Hematopoietic multipotent progenitor cell treated with erythropoietin and hydrocortisone succinate and interleukin-3 and kit ligand, for 6 days (in vitro differentiated cells): ENCODE measurements around the gene HDAC10.

Source experiments
- DNase-seq: peaks from one replicate; pipeline ENCODE4 v3.0.0-alpha.2; 2015

HDAC10 gene

GRCh38 chr22:50269573-50269969 lies 18.5 kb upstream of the HDAC10 start:
- no peak for DNase-seq

GRCh38 chr22:50268655-50269113 lies 17.6 kb upstream of the HDAC10 start:
- DNase-seq, result no peak

- peak; percentile 65 for DNase-seq
Measured at GRCh38 chr22:50267591-50268390, 16.7 kb upstream of the HDAC10 start.

GRCh38 chr22:50266994-50267393 lies 15.9 kb upstream of the HDAC10 start:
- no peak for DNase-seq

- no peak for DNase-seq
Measured at GRCh38 chr22:50264946-50265669, 14.0 kb upstream of the HDAC10 start.

GRCh38 chr22:50264104-50264745 lies 13.2 kb upstream of the HDAC10 start:
- DNase-seq, result no peak

- no peak for DNase-seq
Measured at GRCh38 chr22:50262973-50263617, 12.0 kb upstream of the HDAC10 start.

- DNase-seq, result peak; percentile 63
Measured at GRCh38 chr22:50262460-50262911, 11.4 kb upstream of the HDAC10 start.

- DNase-seq, result no peak
Measured at GRCh38 chr22:50261615-50262459, 10.8 kb upstream of the HDAC10 start, which contains the start of gene MAPK12. MAPK12 (minus strand) TSS chr22:50261683; CDS start chr22:50261509, 174 bp downstream.

GRCh38 chr22:50260801-50261614 lies 9.9 kb upstream of the HDAC10 start:
- DNase-seq, result peak; percentile 66

- peak; percentile 51 for DNase-seq
Measured at GRCh38 chr22:50260434-50260800, 9.4 kb upstream of the HDAC10 start.

GRCh38 chr22:50259302-50259701 lies 8.2 kb upstream of the HDAC10 start:
- DNase-seq, result no peak

- DNase-seq, result no peak
Measured at GRCh38 chr22:50258361-50259292, 7.6 kb upstream of the HDAC10 start.

- no peak for DNase-seq
Measured at GRCh38 chr22:50257451-50258360, 6.6 kb upstream of the HDAC10 start.

GRCh38 chr22:50257041-50257440 lies 6.0 kb upstream of the HDAC10 start:
- DNase-seq, result no peak

- no peak for DNase-seq
Measured at GRCh38 chr22:50256258-50256862, 5.3 kb upstream of the HDAC10 start.

GRCh38 chr22:50255607-50256006 lies 4.5 kb upstream of the HDAC10 start:
- no peak for DNase-seq

- no peak for DNase-seq
Measured at GRCh38 chr22:50255099-50255498, 4.0 kb upstream of the HDAC10 start.
